Effector memory CD4-positive, alpha-beta T cell (primary cell): ENCODE measurements around the gene ANKRD12.
"Not testable (repeated sequence)": the region's sequence is repeated elsewhere in the genome, so short reads cannot be mapped to it uniquely, and the experiment has no call there.

Source experiments
- DNase-seq, 3 donors: peaks; one replicate each; pipeline ENCODE4 v3.0.0-alpha.2; 2020
- H3K27ac ChIP-seq: 2 replicates; pipeline ENCODE4 v1.7.0; 2013; ENCODE audit warnings: mild to moderate bottlenecking, low read length, moderate library complexity; ENCODE audit not compliant: insufficient read depth, poor library complexity, severe bottlenecking
- H3K27me3 ChIP-seq: replicated peaks from 2 replicates; pipeline ENCODE4 v1.7.0; 2013; ENCODE audit warnings: mild to moderate bottlenecking, low read length; ENCODE audit not compliant: insufficient read depth, control insufficient read depth, poor library complexity, severe bottlenecking
- H3K36me3 ChIP-seq: 2 replicates; pipeline ENCODE4 v1.7.0; 2013; ENCODE audit warnings: mild to moderate bottlenecking, low read length, moderate library complexity; ENCODE audit not compliant: control insufficient read depth, insufficient read depth
- H3K4me1 ChIP-seq: 2 replicates; pipeline ENCODE4 v1.7.0; 2013; ENCODE audit warnings: low read length, mild to moderate bottlenecking; ENCODE audit not compliant: control insufficient read depth, insufficient read depth, poor library complexity, severe bottlenecking
- H3K4me3 ChIP-seq: 2 replicates; pipeline ENCODE4 v1.7.0; 2013; ENCODE audit warnings: low read length, low read depth, mild to moderate bottlenecking; ENCODE audit not compliant: insufficient read depth, poor library complexity, severe bottlenecking
- H3K9me3 ChIP-seq: 2 replicates; pipeline ENCODE4 v1.7.0; 2013; ENCODE audit warnings: mild to moderate bottlenecking, low read length, moderate library complexity; ENCODE audit not compliant: control insufficient read depth

The ANKRD12 gene

GRCh38 chr18:9239720-9240119 lies 103.1 kb downstream of the ANKRD12 start:
- Histone ChIP-seq H3K4me1 (no peaks in the 10 kb centered on the region), H3K27ac (no peak overlapping the region), H3K4me3 (no peak overlapping the region), H3K9me3 (no peaks in the 10 kb centered on the region), H3K36me3 (peaks cover 38% of the 10 kb centered on the region), H3K27me3 (no peaks in the 10 kb centered on the region)
- no peak for DNase-seq

- no peak overlapping the region for H3K4me3 ChIP-seq
- H3K36me3 ChIP-seq, result peaks cover 32% of the 10 kb centered on the region
- H3K27ac ChIP-seq, result no peak overlapping the region
- no peaks in the 10 kb centered on the region for H3K27me3 ChIP-seq
- no peaks in the 10 kb centered on the region for H3K9me3 ChIP-seq
- H3K4me1 ChIP-seq, result no peaks in the 10 kb centered on the region
- DNase-seq, result no peak
These were observed 103.7 kb downstream of the ANKRD12 start for GRCh38 chr18:9240270-9240669.

- DNase-seq, result no peak
- no peaks in the 10 kb centered on the region for H3K27me3 ChIP-seq
- peaks cover 18% of the 10 kb centered on the region for H3K36me3 ChIP-seq
- no peak overlapping the region for H3K4me3 ChIP-seq
- H3K9me3 ChIP-seq, result no peaks in the 10 kb centered on the region
- H3K27ac ChIP-seq, result no peak overlapping the region
- no peaks in the 10 kb centered on the region for H3K4me1 ChIP-seq
These were observed 106.4 kb downstream of the ANKRD12 start for GRCh38 chr18:9243029-9243428.

- DNase-seq, result no peak
- Histone ChIP-seq H3K4me3 (no peak overlapping the region), H3K36me3 (peaks cover 20% of the 10 kb centered on the region), H3K27me3 (no peaks in the 10 kb centered on the region), H3K4me1 (no peaks in the 10 kb centered on the region), H3K9me3 (no peaks in the 10 kb centered on the region), H3K27ac (no peak overlapping the region)
These were observed 107.8 kb downstream of the ANKRD12 start for GRCh38 chr18:9244376-9244775.

- H3K36me3 ChIP-seq, result peaks cover 20% of the 10 kb centered on the region
- DNase-seq, result no peak
These were observed 112.1 kb downstream of the ANKRD12 start for GRCh38 chr18:9248661-9249060.

GRCh38 chr18:9249254-9249653 lies 112.7 kb downstream of the ANKRD12 start:
- no peak for DNase-seq
- H3K36me3 ChIP-seq, result peaks cover 26% of the 10 kb centered on the region
- H3K27me3 ChIP-seq, result no peaks in the 10 kb centered on the region
- H3K4me1 ChIP-seq, result no peaks in the 10 kb centered on the region
- H3K9me3 ChIP-seq, result no peaks in the 10 kb centered on the region
- no peak overlapping the region for H3K27ac ChIP-seq
- no peak overlapping the region for H3K4me3 ChIP-seq

More at GRCh38 chr18:9248661-9249060, 112.1 kb downstream of the ANKRD12 start:
- Histone ChIP-seq H3K27ac (no peak overlapping the region), H3K9me3 (no peaks in the 10 kb centered on the region), H3K4me3 (no peak overlapping the region), H3K4me1 (no peaks in the 10 kb centered on the region), H3K27me3 (no peaks in the 10 kb centered on the region)

GRCh38 chr18:9259173-9259572 lies 122.6 kb downstream of the ANKRD12 start:
- Histone ChIP-seq H3K27me3 (no peaks in the 10 kb centered on the region), H3K27ac (no peak overlapping the region), H3K36me3 (peaks cover 34% of the 10 kb centered on the region), H3K9me3 (no peaks in the 10 kb centered on the region), H3K4me1 (no peaks in the 10 kb centered on the region), H3K4me3 (no peak overlapping the region)
- DNase-seq, result no peak

GRCh38 chr18:9260388-9261380 lies 124.1 kb downstream of the ANKRD12 start:
- no peak overlapping the region for H3K4me3 ChIP-seq
- peaks cover 34% of the 10 kb centered on the region for H3K36me3 ChIP-seq
- H3K9me3 ChIP-seq, result no peaks in the 10 kb centered on the region
- no peak for DNase-seq
- H3K27me3 ChIP-seq, result no peaks in the 10 kb centered on the region
- no peak overlapping the region for H3K27ac ChIP-seq
- H3K4me1 ChIP-seq, result no peaks in the 10 kb centered on the region

GRCh38 chr18:9263264-9263663 lies 126.7 kb downstream of the ANKRD12 start:
- Histone ChIP-seq H3K9me3 (no peaks in the 10 kb centered on the region), H3K36me3 (peaks cover 34% of the 10 kb centered on the region), H3K27me3 (no peaks in the 10 kb centered on the region), H3K27ac (no peak overlapping the region), H3K4me3 (no peak overlapping the region), H3K4me1 (no peaks in the 10 kb centered on the region)
- no peak for DNase-seq

GRCh38 chr18:9264797-9265196 lies 128.2 kb downstream of the ANKRD12 start:
- not testable (repeated sequence) for H3K27ac ChIP-seq, H3K4me1 ChIP-seq, H3K4me3 ChIP-seq, H3K27me3 ChIP-seq, H3K9me3 ChIP-seq
- peaks cover 26% of the 10 kb centered on the region for H3K36me3 ChIP-seq
- peak in 1 of 3 donors; percentile 7 for DNase-seq
